GM19455 (cell line): ENCODE data around the gene MAST2.
"Not testable (repeated sequence)": the region's sequence is repeated elsewhere in the genome, so short reads cannot be mapped to it uniquely, and the experiment has no call there.

Source experiments
- ATAC-seq: cut with Tn5 transposase; IDR thresholded peaks from one replicate; pipeline ENCODE4 v1.9.1; 2021; ENCODE audit not compliant: unreplicated experiment

MAST2 gene

DNA sequence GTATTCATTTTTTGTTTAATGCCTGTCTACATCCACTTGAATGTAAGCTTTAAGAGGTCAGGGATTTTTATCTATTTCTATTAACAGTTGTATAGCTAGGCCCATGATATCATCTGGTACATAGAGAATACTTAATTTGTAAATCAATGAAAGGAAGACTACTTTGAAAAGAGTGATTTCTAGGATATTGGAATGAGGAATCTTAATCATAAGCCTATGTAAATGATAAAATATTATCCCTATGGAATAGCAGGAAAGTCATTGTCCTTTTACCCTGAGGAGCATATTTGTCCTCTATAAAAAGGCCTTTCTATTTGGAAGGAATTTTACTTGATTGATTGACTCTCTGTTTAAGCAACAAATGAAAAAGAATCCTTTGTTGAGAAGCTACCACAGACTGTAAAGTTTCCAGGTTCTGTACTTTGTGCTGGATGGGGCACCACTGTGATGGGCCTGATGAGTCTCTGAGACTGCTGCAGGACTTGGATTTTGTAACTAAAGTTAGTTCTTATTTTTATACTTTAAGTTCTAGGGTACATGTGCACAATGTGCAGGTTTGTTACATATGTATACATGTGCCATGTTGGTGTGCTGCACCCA is 53.8 kb downstream of the MAST2 start:
- no peak for ATAC-seq

DNA sequence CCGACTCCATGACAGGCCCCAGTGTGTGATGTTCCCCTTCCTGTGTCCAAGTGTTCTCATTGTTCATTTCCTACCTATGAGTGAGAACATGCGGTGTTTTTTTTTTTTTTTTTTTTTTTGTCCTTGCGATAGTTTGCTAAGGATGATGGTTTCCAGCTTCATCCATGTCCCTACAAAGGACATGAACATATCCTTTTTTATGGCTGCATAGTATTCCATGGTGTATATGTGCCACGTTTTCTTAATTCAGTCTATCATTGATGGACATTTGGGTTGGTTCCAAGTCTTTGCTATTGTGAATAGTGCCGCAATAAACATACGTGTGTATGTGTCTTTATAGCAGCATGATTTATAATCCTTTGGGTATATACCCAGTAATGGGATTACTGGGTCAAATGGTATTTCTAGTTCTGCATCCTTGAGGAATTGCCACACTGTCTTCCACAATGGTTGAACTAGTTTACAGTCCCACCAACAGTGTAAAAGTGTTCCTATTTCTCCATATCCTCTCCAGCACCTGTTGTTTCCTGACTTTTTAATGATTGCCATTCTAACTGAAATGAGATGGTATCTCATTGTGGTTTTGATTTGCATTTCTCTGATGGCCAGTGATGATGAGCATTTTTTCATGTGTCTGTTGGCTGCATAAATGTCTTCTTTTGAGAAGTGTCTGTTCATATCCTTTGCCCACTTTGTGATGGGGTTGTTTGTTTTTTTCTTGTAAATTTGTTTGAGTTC is 54.5 kb downstream of the MAST2 start:
- not testable (repeated sequence) for ATAC-seq

DNA sequence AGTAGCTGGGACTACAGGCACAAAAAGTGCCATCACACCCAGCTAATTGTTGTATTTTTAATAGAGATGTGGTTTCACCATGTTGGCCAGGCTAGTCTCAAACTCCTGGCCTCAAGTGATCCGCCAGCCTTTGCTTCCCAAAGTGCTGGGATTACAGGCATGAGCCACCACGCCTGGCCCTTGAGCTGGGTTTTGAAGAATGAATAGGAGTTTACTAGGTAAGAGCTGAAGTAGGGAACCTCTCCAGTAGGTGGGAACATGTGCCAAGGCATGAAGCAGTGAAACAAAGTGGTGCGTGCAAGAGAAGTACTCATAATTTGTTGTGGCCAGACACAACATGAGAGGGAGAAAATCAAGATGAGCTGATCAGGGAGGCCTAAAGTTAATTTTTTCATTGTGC is 55.8 kb downstream of the MAST2 start:
- ATAC-seq, result no peak

DNA sequence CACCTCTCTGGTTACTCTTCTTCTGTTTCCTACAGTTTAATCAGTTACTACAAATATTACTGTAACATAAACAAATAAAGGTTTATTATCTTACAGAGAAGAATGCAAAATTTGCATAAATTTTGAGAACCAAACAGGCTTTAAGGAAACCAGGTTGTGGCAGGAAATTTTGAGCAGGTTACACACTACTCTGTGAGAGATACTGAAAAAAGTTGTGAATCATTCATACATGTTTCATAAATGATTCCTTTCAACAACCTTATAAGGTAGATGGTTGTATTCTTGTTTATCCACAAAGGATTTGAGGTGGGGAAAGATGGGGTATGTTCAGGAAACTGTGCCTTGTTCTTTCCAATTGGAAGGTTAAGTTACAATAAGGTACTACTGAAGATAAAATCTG is 58.6 kb downstream of the MAST2 start:
- ATAC-seq, result no peak

DNA sequence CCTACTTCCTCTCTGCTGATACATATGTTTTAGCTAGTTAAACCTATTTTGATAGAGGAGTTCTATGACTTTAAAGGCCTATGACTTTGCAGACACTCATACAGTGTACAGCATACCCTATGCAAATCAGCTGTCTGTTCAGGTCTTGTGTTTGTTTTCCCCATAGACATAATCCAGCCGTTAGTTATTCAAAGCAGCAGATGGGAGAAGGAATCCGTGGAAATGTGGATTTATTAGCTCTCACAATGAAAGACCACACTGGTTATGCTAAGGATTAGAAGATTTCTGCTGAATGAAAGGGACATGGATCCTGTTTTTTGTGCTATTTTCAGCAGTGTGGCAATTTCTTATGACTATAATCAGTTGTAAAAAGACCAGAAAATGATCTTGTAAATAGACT is 59.8 kb downstream of the MAST2 start:
- no peak for ATAC-seq

DNA sequence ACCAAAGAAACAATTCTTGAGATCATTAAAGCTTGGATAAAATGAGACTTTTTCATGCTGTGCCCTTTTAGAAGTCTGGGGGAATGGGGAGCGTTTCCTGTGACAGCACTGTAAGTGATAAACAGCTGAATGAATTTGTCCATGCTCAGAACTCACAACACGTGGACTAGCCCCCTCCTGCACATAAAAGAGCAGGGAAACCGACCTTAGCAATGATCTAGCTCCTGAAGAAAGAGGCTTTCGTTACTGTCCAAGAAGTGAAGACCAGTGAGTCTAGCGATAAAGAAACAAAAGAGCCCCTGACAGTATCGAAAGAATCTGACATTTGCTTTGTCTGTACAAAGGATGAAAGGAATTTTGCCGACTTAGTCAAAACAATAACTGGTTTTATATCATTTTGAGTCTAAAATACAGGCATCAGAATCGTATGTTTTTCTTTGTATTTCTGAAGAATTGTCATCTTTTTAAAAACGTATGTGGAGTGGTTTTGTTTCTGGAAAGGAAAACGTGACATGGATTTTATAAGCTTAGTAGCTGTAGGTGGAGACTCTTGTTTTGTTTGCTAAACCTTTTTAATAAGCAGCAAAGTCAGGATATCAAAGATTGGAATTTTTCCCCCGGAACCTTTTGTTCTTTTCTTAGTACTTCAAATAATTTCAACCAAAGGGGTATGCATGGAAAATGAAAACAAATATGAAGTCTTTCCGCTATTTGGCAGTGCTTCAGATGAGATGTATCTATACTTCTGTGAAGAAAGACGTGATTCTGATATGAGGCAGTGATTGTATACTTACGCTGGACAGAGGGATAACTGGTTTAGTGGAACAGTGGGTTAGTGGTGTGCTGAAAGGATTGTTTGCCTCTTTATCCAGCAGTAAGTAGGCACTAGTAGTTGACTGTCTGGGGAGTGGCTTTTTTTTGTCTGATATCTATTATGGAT is 61.0 kb downstream of the MAST2 start:
- no peak for ATAC-seq

DNA sequence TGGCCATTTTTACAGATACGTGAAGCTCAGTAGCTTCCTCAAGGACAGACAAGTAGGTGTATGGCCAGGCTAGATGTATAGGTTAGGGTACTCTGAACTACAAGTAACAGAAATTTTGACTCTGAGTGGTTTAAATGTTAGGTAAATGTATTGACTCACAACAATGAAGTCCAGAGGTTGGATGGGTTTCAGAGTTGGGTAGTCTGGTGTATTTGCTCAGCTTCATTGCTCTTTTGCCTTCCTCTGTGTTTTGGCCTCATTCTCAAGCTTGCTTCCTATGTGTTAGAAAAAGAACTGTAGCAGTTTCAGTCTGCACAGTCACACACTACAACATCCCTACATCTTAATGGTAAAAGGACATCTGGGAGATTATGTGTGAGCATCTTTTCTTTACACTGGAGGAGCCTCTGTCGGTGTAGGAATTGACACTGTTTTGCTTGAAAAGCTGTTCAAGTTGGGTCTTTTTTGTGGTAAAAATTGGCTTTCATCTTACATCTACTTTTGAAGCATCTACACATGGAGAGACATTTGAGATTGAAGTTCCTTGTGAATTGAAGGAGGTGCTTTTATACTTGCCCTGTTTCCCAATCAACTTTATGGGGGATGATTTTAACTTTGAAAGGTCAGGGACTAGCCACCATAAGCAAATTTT is 64.4 kb downstream of the MAST2 start:
- no peak for ATAC-seq

DNA sequence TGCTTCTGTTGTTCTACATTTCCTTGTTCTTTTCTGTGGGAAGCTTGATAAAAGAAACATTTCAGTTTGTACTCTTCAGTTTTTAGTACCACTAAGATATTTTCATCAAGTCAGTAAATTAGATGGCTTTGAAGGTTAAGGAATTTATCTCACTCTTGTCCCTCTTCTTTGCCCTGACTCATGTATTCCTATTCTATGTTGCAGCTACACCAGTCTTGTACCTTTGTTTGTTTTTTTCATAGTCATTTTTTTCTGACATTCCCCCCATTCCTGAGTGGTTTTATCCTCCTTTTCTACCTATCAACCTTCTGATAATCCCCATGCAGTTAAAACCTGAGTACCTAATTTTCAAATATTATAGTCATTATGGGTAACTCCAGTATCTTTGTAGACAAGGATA is 65.4 kb downstream of the MAST2 start:
- no peak for ATAC-seq

DNA sequence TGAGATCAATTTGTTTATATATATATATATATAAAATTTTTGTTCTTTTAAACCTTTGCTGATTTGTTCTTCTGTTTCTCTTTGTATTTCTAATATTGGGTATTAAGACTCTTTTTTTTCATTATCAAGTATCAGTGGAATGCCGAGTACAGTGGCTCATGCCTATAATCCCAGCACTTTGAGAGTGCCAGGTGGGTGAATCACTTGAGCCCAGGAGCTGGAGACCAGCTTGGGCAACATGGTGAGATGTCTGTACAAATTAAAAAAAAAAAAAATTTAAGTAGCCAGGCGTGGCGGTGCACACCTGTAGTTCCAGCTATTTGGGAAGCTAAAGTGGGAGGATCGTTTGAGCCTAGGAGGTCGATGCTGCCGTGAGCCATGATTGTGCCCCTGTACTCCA is 67.1 kb downstream of the MAST2 start:
- no peak for ATAC-seq

DNA sequence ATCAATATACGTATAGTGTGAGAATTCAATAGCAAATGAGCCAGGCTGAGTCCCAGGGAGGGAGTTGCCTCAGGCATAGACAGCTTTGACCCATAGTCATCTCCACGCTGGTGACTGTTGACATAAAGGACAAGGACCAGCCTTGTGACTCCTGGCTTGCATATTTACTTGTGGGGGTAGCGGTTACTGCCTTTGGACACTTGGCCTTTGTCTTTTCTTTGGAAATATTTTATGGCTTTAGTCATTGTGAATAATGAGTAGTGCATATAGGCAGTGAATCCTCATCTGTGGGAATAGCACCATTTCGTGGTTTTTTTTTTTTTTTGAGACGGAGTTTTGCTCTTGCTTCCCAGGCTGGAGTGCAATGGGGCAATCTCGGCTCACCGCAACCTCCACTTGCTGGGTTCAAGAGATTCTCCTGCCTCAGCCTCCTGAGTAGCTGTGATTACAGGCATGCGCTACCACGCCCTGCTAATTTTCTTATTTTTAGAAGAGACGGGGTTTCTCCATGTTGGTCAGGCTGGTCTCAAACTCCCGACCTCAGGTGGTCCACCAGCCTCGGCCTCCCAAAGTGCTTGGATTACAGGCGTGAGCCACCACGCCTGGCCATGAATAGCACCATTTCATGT is 68.9 kb downstream of the MAST2 start:
- ATAC-seq, result not testable (repeated sequence)

DNA sequence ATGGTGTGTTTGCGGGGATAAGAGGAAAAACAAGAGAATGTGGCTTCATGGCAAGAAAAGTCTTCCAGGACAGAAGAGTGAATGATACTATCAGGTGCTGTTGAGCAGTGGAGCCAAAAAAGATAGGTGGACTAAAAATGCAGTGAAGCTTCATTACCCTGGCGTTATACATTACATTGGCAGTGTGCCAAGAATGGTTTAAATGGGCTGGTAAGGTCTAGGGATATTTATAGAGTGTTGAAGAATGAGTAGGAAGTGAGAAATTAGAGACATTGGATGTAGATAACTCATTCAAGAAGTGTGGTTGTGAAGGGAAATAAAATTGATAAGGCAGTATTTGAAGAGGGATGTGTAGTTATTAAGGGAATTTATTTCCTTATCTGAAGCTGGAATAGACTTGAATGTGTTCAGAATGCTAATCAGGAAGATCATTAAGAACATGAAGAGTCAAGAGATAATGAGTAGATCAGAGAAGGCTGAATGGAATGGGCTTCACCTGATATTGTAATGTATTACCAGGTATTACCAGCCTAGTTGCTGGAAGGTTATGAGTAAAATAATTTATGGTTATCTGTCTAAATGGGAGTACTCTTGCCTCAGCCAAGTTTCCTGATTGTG is 72.7 kb downstream of the MAST2 start:
- no peak for ATAC-seq

DNA sequence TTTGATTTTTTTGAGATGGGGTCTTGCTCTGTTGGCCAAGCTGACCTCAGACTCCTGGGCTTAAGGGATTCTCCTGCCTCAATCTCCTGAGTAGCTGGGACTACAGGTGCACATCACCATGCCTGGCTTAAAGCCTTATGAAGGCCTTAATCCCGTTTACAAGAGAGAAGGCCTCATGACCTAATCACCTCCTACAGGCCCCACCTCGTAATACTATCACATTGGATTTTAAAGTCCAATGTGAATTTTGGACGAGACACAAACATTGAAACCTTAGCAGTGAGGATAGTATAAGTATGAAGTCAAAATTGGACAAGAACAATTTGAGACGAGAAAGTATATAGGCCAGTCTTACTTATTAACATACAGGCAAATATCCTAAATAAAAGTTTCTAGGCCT is 73.9 kb downstream of the MAST2 start:
- no peak for ATAC-seq

DNA sequence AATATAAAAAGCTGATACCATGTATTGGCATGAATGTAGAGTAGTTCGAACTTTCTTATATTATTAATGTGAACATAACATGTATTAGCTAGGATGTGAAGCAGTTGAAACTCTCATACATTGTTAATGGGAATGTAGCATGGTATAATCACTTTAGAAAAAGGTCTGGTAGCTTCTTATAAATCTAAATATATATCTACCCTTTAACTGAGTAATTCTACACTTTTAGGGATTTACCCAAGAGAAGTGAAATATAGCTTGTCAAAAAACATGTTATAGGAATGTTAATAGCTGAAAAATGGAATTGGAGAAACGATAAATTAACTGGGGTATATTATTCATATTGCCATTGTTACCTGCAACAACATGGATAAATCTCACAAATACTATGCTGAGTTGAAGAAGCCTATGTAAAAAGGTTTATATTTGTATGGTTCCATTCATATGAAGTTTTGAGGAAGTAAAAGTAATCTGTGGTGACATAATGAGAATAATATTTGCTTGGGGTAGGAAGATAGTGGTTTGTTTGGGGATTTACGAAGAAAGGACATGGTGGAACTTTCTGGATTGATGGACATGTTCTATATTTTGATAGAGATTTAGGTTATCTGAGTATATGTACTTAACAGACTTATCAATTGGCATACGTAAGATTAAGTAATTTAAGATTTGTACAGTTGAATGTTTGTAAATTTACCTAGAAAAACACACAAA is 76.6 kb downstream of the MAST2 start:
- no peak for ATAC-seq

DNA sequence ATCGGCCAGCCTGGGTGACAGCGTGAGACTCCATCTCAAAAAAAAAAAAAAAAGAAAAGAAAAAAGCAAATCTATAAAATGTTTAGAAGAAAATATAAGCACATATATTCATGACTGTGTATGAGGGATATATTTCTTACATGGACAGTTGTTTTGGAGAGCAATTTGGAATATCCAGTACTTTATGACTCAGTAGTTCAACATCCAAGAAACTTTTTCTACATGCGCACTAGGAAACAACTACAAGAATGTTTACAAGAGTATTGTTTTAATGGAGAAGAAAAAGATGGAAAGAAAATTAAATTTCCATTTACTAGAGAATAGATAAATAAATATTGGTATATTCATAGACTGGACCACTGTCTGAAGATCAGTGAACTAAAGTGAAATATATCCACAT is 77.5 kb downstream of the MAST2 start:
- ATAC-seq, result no peak

DNA sequence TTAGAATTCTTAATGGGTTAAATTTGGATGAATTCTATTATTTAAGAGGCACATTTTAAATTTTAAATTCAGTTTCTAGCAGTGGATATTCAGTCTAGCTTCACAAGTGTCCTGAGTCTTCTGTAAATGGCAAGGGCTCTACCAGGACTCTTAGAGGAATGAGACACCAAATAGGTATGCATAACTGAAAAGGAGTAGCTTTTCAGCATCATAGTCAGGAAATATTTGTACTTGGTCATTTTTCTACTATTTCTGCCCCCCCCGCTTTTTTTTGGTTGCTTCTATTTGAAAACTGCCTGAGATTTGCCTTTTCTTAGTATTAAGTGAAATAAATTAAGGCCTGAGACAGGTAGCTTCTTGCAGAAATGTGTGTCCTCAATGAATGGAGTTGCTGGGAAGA is 80.2 kb downstream of the MAST2 start:
- no peak for ATAC-seq

DNA sequence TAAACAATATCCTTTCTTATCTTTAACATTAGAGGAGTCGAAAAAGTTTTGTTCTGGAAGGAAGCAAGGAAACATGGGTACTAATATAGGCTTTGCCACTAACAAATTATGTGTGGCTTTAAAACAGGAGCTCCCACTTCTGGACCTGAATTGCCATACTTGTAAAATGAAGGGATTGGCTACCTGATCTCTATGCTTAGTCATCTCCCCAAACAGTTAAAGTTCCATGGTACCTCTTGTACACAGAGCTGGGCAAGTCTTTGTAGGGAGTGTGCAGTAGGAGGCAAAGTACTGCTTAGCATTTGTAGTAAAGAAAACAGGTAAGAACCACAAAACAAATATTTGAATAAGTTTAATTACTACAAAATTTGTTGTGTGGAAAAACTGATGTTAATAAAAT is 81.3 kb downstream of the MAST2 start:
- no peak for ATAC-seq

DNA sequence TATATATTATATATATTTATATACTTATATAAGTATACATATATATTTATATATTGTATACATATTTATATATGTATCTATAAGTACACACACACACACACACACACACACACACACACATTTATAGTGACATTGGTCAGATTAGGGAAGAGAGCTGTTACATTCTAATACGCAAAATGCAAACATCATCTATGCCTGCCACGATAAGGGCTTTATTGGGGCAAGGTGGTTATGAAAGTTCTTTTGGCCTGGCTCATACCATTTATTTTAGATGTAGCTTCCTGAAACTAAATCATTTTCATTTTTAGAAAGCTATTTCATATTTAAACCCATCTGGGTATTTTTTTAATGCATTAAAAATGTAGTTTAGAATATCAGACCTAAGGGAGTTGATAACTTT is 82.8 kb downstream of the MAST2 start:
- no peak for ATAC-seq

DNA sequence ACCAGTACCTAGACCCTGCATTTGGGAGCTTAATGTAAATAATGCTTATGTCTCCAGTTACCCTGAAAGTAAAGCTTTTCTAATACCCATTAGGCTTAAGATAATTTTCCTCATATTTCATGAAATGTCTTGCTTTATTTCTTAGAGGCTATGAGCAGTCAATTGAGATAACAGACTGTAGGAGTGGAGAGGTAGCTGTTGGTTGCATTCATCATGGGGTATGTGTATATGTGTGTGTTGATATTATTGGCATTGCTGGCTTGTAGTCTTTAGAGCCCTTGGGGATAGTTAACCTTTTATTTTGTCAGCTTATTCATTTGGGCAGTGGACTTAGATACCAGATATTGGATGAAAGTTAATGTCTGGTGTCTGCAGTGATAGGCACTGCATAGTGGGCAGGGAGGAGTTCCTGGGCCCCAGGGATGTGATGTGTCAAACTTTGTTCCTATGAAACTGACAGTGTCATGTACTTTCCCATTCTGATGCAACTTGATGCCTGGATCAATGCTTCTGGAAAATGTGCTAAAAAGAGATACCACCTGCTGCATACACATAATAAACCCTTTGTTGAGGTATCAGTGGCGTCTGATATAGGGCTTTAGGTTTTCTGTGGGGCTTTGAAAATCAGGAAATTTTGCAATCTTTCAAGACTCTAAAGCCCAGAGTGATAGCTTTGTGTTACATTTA is 83.9 kb downstream of the MAST2 start:
- no peak for ATAC-seq

DNA sequence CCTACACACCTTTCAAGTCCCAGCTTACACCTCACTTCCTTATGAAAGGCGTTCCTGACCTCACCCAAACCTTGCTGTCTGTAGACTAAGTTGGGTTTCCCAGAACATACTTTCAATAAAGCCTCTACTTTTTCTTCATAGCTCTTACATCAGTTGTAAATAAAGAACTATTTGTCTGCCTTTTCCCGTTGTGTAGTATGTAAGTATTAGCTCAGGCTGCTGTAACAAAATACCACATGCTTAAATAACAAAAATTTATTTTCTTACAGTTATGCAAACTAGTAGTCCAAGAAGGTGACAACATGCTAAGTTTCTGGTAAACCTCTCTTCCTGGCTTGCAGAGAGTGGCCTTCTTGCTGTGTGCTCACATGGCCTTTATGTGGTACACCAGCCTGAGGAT is 86.7 kb downstream of the MAST2 start:
- ATAC-seq, result no peak
